ENCODE data around the gene CKAP2L. TPM values are rescaled to one million over a fixed set of nuclear protein-coding genes. Genes with fewer than 3 reads are reported as not detected.

CKAP2L gene
- total RNA-seq, 1 experiment from 2014 or later, result 23.3 TPM

GRCh38 chr2:112713585-112713925 lies 50.9 kb downstream of the CKAP2L start:
- no peak overlapping the region for H3K14ac ChIP-seq (ENCODE audit: insufficient read depth, low read length)
- WGBS (ENCODE audit: extremely low coverage, insufficient read length, low lambda C conversion rate), result no CpG with 5 or more reads among the region's 7 CpGs
- no peak overlapping the region for H3K27ac ChIP-seq (ENCODE audit: insufficient read length, low read depth, low read length)
- no peaks in the 10 kb centered on the region for H3K27me3 ChIP-seq (ENCODE audit: insufficient read depth, low read length)
- no peaks in the 10 kb centered on the region; the same call in 1 of the 2 replicates for H3K79me2 ChIP-seq (ENCODE audit: insufficient read depth, low read length)
- H3K18ac ChIP-seq (ENCODE audit: insufficient read length, low read depth, low read length), result no peak overlapping the region
- no peaks in the 10 kb centered on the region for H3K79me1 ChIP-seq (ENCODE audit: insufficient read depth, low read depth, low read length, poor library complexity, severe bottlenecking)
- H4K5ac ChIP-seq (ENCODE audit: insufficient read length, low read depth, low read length), result no peak overlapping the region
- no peak overlapping the region for H2BK12ac ChIP-seq (ENCODE audit: insufficient read length, low read depth, low read length)
- H2BK15ac ChIP-seq (ENCODE audit: low read depth, low read length), result no peak overlapping the region
- no peaks in the 10 kb centered on the region for H3K23me2 ChIP-seq (ENCODE audit: insufficient read length, low read depth, low read length, poor library complexity, severe bottlenecking)
- no peaks in the 10 kb centered on the region for H3K4me1 ChIP-seq (ENCODE audit: insufficient read depth, low read length)
- Mint-ChIP-seq H3K36me3 (ENCODE audit: insufficient read depth in 1 of 3, low read depth in 3 of 3) (no peaks in the 10 kb centered on the region), H3K27ac (no peak overlapping the region), H3K4me3 (no peak overlapping the region), H3K27me3 (ENCODE audit: low read depth) (peaks cover 3% of the 10 kb centered on the region), H3K4me1 (no peaks in the 10 kb centered on the region), H3K9me3 (no peaks in the 10 kb centered on the region; a peak in 2 of 5 replicates)
- H2BK20ac ChIP-seq (ENCODE audit: low read depth, low read length, poor library complexity, severe bottlenecking), result no peak overlapping the region
- H3K4me2 ChIP-seq (ENCODE audit: insufficient read depth, insufficient read length, low read length), result no peak overlapping the region
- H3K4ac ChIP-seq (ENCODE audit: low read depth, low read length), result no peak overlapping the region
- DNase-seq, result no peak
- H4K8ac ChIP-seq (replicated peaks; ENCODE audit: insufficient read length, low read depth, low read length), result peak overlapping the region; percentile 39
- H3K9me3 ChIP-seq (ENCODE audit: control insufficient read depth, low read depth, low read length), result no peaks in the 10 kb centered on the region
- no peak overlapping the region for H4K91ac ChIP-seq (ENCODE audit: insufficient read length, low read depth, low read length)
- H3K56ac ChIP-seq (ENCODE audit: insufficient read length, low read depth, low read length), result no peak overlapping the region
- H3T11ph ChIP-seq (ENCODE audit: low read length), result no peak overlapping the region
- H3K9ac ChIP-seq (ENCODE audit: extremely low read depth, insufficient read length, low read length), result no peak overlapping the region
- no peaks in the 10 kb centered on the region for H4K20me1 ChIP-seq (ENCODE audit: control insufficient read depth, insufficient read depth, insufficient read length)
- no peak overlapping the region for H2BK120ac ChIP-seq (ENCODE audit: low read depth, low read length, poor library complexity, severe bottlenecking)
- H2BK5ac ChIP-seq (ENCODE audit: insufficient read length, low read length), result no peak overlapping the region
- H2AK5ac ChIP-seq (ENCODE audit: insufficient read length, low read length), result no peak overlapping the region
- no peak overlapping the region for H2AFZ ChIP-seq (ENCODE audit: low read length)
- TF ChIP-seq CTCF (conservative IDR thresholded peaks at IDR 0.05), result no peak
- no peak overlapping the region for H3K23ac ChIP-seq (ENCODE audit: insufficient read length, low read depth, low read length)
